Activated CD4-positive, alpha-beta memory T cell treated with anti-CD3 and anti-CD28 coated beads for 36 hours (primary cell): ENCODE data around the gene ILK. TPM values are rescaled to one million over a fixed set of nuclear protein-coding genes. Genes with fewer than 3 reads are reported as not detected.

Experiments
- CTCF ChIA-PET: fragments of 350-600 bp; sonication (Branson Sonifier 250); formaldehyde crosslinking; loops from one replicate; lab custom pipeline; 2021; ENCODE audit warnings: antibody characterized with exemption, inconsistent platforms; lab: Charles Lee
- POLR2A ChIA-PET: fragments of 350-600 bp; sonication (Branson Sonifier 250); formaldehyde crosslinking; loops from one replicate; lab custom pipeline; 2021; ENCODE audit warnings: antibody characterized with exemption; lab: Charles Lee
- DNase-seq: peaks from one replicate; pipeline ENCODE4 v3.0.0-alpha.2; 2020
- H3K27ac Mint-ChIP-seq: one replicate; pipeline ENCODE4 v1.8.0; 2021; ENCODE audit warnings: mixed read lengths
- H3K27me3 Mint-ChIP-seq: one replicate; pipeline ENCODE4 v1.8.0; 2021; ENCODE audit warnings: mixed read lengths
- H3K36me3 Mint-ChIP-seq: one replicate; pipeline ENCODE4 v1.8.0; 2021; ENCODE audit warnings: mixed read lengths
- H3K4me1 Mint-ChIP-seq: one replicate; pipeline ENCODE4 v1.8.0; 2021; ENCODE audit warnings: low read depth, mixed read lengths
- H3K4me3 Mint-ChIP-seq: one replicate; pipeline ENCODE4 v1.8.0; 2021; ENCODE audit warnings: mild to moderate bottlenecking, mixed read lengths
- H3K9me3 Mint-ChIP-seq: one replicate; pipeline ENCODE4 v1.8.0; 2021; ENCODE audit warnings: mixed read lengths
- intact Hi-C: fragments of 100-400 bp; cut with micrococcal nuclease; formaldehyde crosslinking; loops from one replicate; pipeline ENCODE4 v1.15.1; 2023
- total RNA-seq, 2 experiments: library from RNA; stranded (reverse); gene quantifications; one replicate each; pipeline ENCODE4 v1.2.3, GENCODE V29; 2021

Gene ILK
- total RNA-seq, 2 experiments from 2014 or later = 89.2 to 95.8 TPM

GRCh38 chr11:6565988-6566703 is 37.4 kb upstream of the ILK start:
- Mint-ChIP-seq H3K27ac (no peak overlapping the region), H3K36me3 (peaks cover 2% of the 10 kb centered on the region), H3K27me3 (no peaks in the 10 kb centered on the region), H3K4me3 (no peak overlapping the region), H3K9me3 (no peaks in the 10 kb centered on the region), H3K4me1 (no peaks in the 10 kb centered on the region)
- DNase-seq = no peak
- CTCF ChIA-PET = no interaction called here
- intact Hi-C loops = no loop called here
- POLR2A ChIA-PET = no interaction called here

- POLR2A ChIA-PET = no interaction called here
Measured at GRCh38 chr11:6566704-6567370, 36.7 kb upstream of the ILK start.

GRCh38 chr11:6567371-6567745 is 36.2 kb upstream of the ILK start:
- no peak for DNase-seq
- Mint-ChIP-seq H3K4me1 (no peaks in the 10 kb centered on the region), H3K27ac (no peak overlapping the region), H3K27me3 (no peaks in the 10 kb centered on the region), H3K4me3 (no peak overlapping the region), H3K36me3 (no peaks in the 10 kb centered on the region), H3K9me3 (no peaks in the 10 kb centered on the region)
- CTCF ChIA-PET = no interaction called here
- POLR2A ChIA-PET = no interaction called here
- intact Hi-C loops = no loop called here

More at GRCh38 chr11:6566704-6567370, 36.7 kb upstream of the ILK start:
- no peak for DNase-seq
- intact Hi-C loops = no loop called here
- Mint-ChIP-seq H3K9me3 (no peaks in the 10 kb centered on the region), H3K4me1 (no peaks in the 10 kb centered on the region), H3K4me3 (no peak overlapping the region), H3K27ac (no peak overlapping the region), H3K27me3 (no peaks in the 10 kb centered on the region), H3K36me3 (no peaks in the 10 kb centered on the region)
- CTCF ChIA-PET = no interaction called here

GRCh38 chr11:6568191-6568918 is 35.2 kb upstream of the ILK start:
- no peaks in the 10 kb centered on the region for H3K4me1 Mint-ChIP-seq
- intact Hi-C loops = no loop called here
- H3K27ac Mint-ChIP-seq = no peak overlapping the region
- no peaks in the 10 kb centered on the region for H3K9me3 Mint-ChIP-seq
- no peak overlapping the region for H3K4me3 Mint-ChIP-seq
- ChIA-PET POLR2A (no interaction called here), CTCF (interaction anchor here (1.4 kb wide), 1 partner anchor 115 kb away, joined by 4 read pairs; the partner anchor contains the start of gene MRPL17)
- no peaks in the 10 kb centered on the region for H3K36me3 Mint-ChIP-seq
- DNase-seq = no peak
- no peaks in the 10 kb centered on the region for H3K27me3 Mint-ChIP-seq

GRCh38 chr11:6569706-6570105 is 33.9 kb upstream of the ILK start:
- no peaks in the 10 kb centered on the region for H3K9me3 Mint-ChIP-seq
- no peak overlapping the region for H3K4me3 Mint-ChIP-seq
- H3K4me1 Mint-ChIP-seq = no peaks in the 10 kb centered on the region
- H3K36me3 Mint-ChIP-seq = no peaks in the 10 kb centered on the region
- intact Hi-C loops = no loop called here
- H3K27me3 Mint-ChIP-seq = no peaks in the 10 kb centered on the region
- no peak overlapping the region for H3K27ac Mint-ChIP-seq
- DNase-seq = no peak
- ChIA-PET CTCF (no interaction called here), POLR2A (no interaction called here)

GRCh38 chr11:6570691-6571427 is 32.7 kb upstream of the ILK start:
- POLR2A ChIA-PET = no interaction called here
- H3K4me1 Mint-ChIP-seq = peaks cover 5% of the 10 kb centered on the region
- no peak for DNase-seq
- no peaks in the 10 kb centered on the region for H3K36me3 Mint-ChIP-seq
- no peak overlapping the region for H3K4me3 Mint-ChIP-seq
- no peaks in the 10 kb centered on the region for H3K27me3 Mint-ChIP-seq
- CTCF ChIA-PET = interaction anchor here (0.8 kb wide), 1 partner anchor 192 kb away, joined by 3 read pairs; no protein-coding TSS in a partner anchor
- no peak overlapping the region for H3K27ac Mint-ChIP-seq
- no peaks in the 10 kb centered on the region for H3K9me3 Mint-ChIP-seq
- intact Hi-C loops = no loop called here

GRCh38 chr11:6571434-6572008 is 32.1 kb upstream of the ILK start:
- no peak overlapping the region for H3K4me3 Mint-ChIP-seq
- intact Hi-C loops = no loop called here
- peaks cover 5% of the 10 kb centered on the region for H3K4me1 Mint-ChIP-seq
- no peaks in the 10 kb centered on the region for H3K27me3 Mint-ChIP-seq
- no peaks in the 10 kb centered on the region for H3K36me3 Mint-ChIP-seq
- no peak for DNase-seq
- no peaks in the 10 kb centered on the region for H3K9me3 Mint-ChIP-seq
- ChIA-PET CTCF (interaction anchor here (0.8 kb wide), 1 partner anchor 192 kb away, joined by 3 read pairs; no protein-coding TSS in a partner anchor), POLR2A (no interaction called here)
- H3K27ac Mint-ChIP-seq = no peak overlapping the region

- peaks cover 5% of the 10 kb centered on the region for H3K4me1 Mint-ChIP-seq
- intact Hi-C loops = no loop called here
- H3K27ac Mint-ChIP-seq = no peak overlapping the region
- no peaks in the 10 kb centered on the region for H3K36me3 Mint-ChIP-seq
- no peak for DNase-seq
- H3K4me3 Mint-ChIP-seq = no peak overlapping the region
- H3K27me3 Mint-ChIP-seq = no peaks in the 10 kb centered on the region
- ChIA-PET POLR2A (no interaction called here), CTCF (no interaction called here)
- no peaks in the 10 kb centered on the region for H3K9me3 Mint-ChIP-seq
Measured at GRCh38 chr11:6572215-6572614, 31.4 kb upstream of the ILK start.

GRCh38 chr11:6574816-6575715 is 28.5 kb upstream of the ILK start:
- intact Hi-C loops = no loop called here
- ChIA-PET POLR2A (no interaction called here), CTCF (interaction anchor here (1.0 to 1.4 kb wide), 2 partner anchors 44 to 131 kb away, joined by 3 to 4 read pairs; no protein-coding TSS in a partner anchor)
- DNase-seq = no peak
- no peaks in the 10 kb centered on the region for H3K36me3 Mint-ChIP-seq
- H3K9me3 Mint-ChIP-seq = no peaks in the 10 kb centered on the region
- no peak overlapping the region for H3K4me3 Mint-ChIP-seq
- no peak overlapping the region for H3K27ac Mint-ChIP-seq
- no peaks in the 10 kb centered on the region for H3K27me3 Mint-ChIP-seq
- peaks cover 5% of the 10 kb centered on the region for H3K4me1 Mint-ChIP-seq

- no peak for DNase-seq
- Mint-ChIP-seq H3K36me3 (no peaks in the 10 kb centered on the region), H3K9me3 (no peaks in the 10 kb centered on the region), H3K27ac (no peak overlapping the region), H3K4me3 (no peak overlapping the region), H3K27me3 (no peaks in the 10 kb centered on the region), H3K4me1 (peaks cover 5% of the 10 kb centered on the region)
- CTCF ChIA-PET = interaction anchor here (1.4 kb wide), 1 partner anchor 46 kb away, joined by 4 read pairs; no protein-coding TSS in a partner anchor
- intact Hi-C loops = no loop called here
- POLR2A ChIA-PET = no interaction called here
Measured at GRCh38 chr11:6576471-6577373, 26.9 kb upstream of the ILK start.
